IPS-20b (cell line): ENCODE measurements around the gene SLC12A7.

ENCODE experiments used
- H3K27ac ChIP-seq: one replicate; pipeline ENCODE4 v1.5.1; 2013; ENCODE audit warnings: low read length
- H3K27me3 ChIP-seq: 2 replicates; pipeline ENCODE4 v1.6.1; 2013; ENCODE audit warnings: mild to moderate bottlenecking, low read length, inconsistent platforms; ENCODE audit not compliant: insufficient read depth
- H3K36me3 ChIP-seq: 2 replicates; pipeline ENCODE4 v1.6.1; 2013; ENCODE audit warnings: low read depth, mild to moderate bottlenecking, inconsistent platforms, low read length, moderate library complexity; ENCODE audit not compliant: insufficient read depth
- H3K4me1 ChIP-seq: 2 replicates; pipeline ENCODE4 v1.6.1; 2013; ENCODE audit warnings: mild to moderate bottlenecking, control low read depth, inconsistent platforms, low read length, moderate library complexity; ENCODE audit not compliant: insufficient read depth
- H3K4me3 ChIP-seq: 2 replicates; pipeline ENCODE4 v1.5.1; 2013; ENCODE audit warnings: mild to moderate bottlenecking, low read length, inconsistent platforms
- H3K9ac ChIP-seq: 2 replicates; pipeline ENCODE4 v1.6.1; 2013; ENCODE audit warnings: low read depth, mild to moderate bottlenecking, inconsistent platforms, low read length, moderate library complexity
- H3K9me3 ChIP-seq: 2 replicates; pipeline ENCODE4 v1.6.1; 2013; ENCODE audit warnings: mild to moderate bottlenecking, low read depth, low read length, inconsistent platforms; ENCODE audit not compliant: insufficient read depth

The SLC12A7 gene

DNA sequence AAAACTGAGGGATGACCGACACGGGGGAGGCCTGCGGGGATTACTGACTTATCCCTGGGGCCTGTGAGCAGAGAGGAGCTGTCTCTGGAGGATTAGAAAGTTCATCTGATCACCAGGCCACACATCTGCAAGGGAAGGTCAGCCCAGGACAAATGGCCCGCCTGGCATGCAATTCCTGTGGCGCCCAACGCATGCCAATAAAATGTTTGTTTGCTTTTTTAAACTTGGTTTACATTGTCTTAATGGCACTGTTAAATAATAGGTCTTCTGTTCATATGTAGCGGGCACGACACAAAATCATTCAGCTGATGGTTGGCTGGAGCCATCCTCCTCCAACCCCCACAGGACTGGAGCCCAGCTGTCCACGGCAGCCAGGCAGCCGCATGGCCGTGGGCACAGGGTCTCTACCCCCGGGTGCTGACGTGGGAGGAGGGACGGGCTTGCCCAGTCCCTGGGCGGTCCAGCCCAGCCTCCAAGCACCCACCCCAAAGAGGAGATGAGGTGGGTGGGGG, 41.0 kb upstream of the SLC12A7 start:
- no peak overlapping the region for H3K4me3 ChIP-seq
- H3K4me1 ChIP-seq, result peaks cover 6% of the 10 kb centered on the region; the same call in 1 of the 2 replicates

GRCh38 chr5:1152156-1152555, 40.3 kb upstream of the SLC12A7 start:
- peaks cover 6% of the 10 kb centered on the region; the same call in 1 of the 2 replicates for H3K4me1 ChIP-seq
- H3K36me3 ChIP-seq, result no peaks in the 10 kb centered on the region
- peaks cover 36% of the 10 kb centered on the region for H3K27me3 ChIP-seq
- H3K4me3 ChIP-seq, result no peak overlapping the region
- no peak overlapping the region for H3K27ac ChIP-seq
- H3K9me3 ChIP-seq, result no peaks in the 10 kb centered on the region
- no peak overlapping the region for H3K9ac ChIP-seq

More for the DNA sequence above, 41.0 kb upstream of the SLC12A7 start:
- Histone ChIP-seq H3K36me3 (no peaks in the 10 kb centered on the region), H3K27me3 (peaks cover 43% of the 10 kb centered on the region), H3K9me3 (no peaks in the 10 kb centered on the region), H3K27ac (no peak overlapping the region), H3K9ac (no peak overlapping the region)

DNA sequence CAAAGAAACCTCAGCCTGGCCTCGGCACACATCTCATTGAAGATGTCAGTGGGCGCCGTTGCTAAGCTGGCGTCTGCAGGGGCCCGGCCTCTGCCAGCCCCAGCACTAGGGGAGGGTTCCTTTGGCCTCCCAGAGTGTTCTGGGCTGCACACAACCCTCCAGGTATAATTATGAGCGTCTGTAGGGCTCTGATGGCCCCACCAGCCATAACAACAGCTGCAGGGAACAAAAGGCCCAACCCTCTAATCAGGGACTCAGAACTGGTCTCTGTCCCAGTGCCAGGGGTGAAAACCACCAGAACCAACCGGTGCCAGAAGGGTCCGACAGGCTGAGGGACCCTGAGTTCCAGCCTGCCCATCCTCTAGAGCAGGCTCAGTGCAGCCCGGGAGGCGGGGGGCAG, 39.5 kb upstream of the SLC12A7 start:
- H3K27me3 ChIP-seq, result peaks cover 28% of the 10 kb centered on the region
- H3K27ac ChIP-seq, result no peak overlapping the region
- peaks cover 6% of the 10 kb centered on the region; the same call in 1 of the 2 replicates for H3K4me1 ChIP-seq

GRCh38 chr5:1150866-1151265, 39.0 kb upstream of the SLC12A7 start:
- no peak overlapping the region for H3K4me3 ChIP-seq
- no peak overlapping the region for H3K27ac ChIP-seq
- H3K27me3 ChIP-seq, result peaks cover 23% of the 10 kb centered on the region
- peaks cover 6% of the 10 kb centered on the region; the same call in 1 of the 2 replicates for H3K4me1 ChIP-seq
- H3K9ac ChIP-seq, result no peak overlapping the region
- no peaks in the 10 kb centered on the region for H3K36me3 ChIP-seq
- H3K9me3 ChIP-seq, result no peaks in the 10 kb centered on the region

More for the DNA sequence above, 39.5 kb upstream of the SLC12A7 start:
- Histone ChIP-seq H3K4me3 (no peak overlapping the region), H3K36me3 (no peaks in the 10 kb centered on the region), H3K9me3 (no peaks in the 10 kb centered on the region), H3K9ac (no peak overlapping the region)

DNA sequence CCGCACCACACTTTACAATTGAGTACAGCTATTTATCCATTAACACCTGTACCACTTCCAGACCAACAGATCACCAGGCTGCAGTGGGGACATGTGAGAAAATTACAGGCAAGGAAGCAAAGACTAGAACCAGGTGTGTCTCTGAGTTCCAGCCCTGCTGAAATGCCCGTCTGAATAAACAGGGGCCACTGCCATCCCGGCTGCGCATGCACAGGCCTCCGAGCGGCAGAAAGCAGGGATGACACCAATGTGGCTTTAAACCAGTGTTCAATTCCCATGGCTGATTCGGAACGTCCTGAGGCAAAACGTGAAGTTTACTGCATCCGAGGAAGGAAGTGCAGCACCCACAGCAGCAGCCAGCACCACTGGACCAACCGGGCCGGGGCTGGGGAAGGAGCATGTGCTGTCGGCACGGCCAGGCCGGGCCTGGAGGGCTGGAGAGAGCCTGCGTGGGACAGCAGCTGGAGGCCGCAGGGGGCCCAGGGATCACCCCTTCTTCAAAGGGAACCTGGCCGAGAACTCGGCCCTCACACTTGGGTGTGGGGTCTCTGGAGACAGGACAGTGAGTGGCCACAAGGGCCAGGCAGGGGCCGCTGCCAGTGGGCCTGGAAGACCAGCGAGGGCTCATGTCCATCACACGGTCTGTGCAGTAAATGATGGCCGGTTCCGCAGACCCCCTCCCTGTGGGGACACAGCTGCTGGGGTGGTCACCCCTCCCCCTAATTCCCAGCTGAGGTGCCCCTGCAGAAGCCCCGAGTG, 33.0 kb upstream of the SLC12A7 start:
- Histone ChIP-seq H3K27ac (no peak overlapping the region), H3K9me3 (no peaks in the 10 kb centered on the region), H3K36me3 (no peaks in the 10 kb centered on the region), H3K4me3 (no peak overlapping the region), H3K4me1 (no peaks in the 10 kb centered on the region), H3K9ac (no peak overlapping the region), H3K27me3 (no peaks in the 10 kb centered on the region)

DNA sequence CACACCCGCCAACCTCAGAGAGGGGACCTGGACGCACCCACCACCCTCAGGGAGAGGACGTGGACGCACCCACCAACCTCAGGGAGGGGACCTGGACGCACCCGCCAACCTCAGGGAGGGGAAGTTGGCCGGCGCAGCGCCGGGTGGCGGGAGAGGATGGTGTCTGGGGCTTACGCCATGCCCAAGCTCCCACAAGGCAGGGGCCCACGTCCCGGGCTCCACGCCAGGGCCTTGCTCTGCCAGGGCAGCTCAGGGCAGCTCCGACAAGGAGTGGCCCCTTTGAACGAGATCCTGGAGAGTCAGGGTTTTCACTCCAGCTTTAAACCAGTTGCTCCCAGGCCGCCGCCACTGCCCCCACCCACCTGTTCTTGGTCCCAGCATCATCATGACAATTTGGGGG, 32.2 kb upstream of the SLC12A7 start:
- Histone ChIP-seq H3K4me3 (no peak overlapping the region), H3K36me3 (no peaks in the 10 kb centered on the region), H3K9me3 (no peaks in the 10 kb centered on the region), H3K27me3 (no peaks in the 10 kb centered on the region), H3K9ac (no peak overlapping the region), H3K27ac (no peak overlapping the region), H3K4me1 (no peaks in the 10 kb centered on the region)

- Histone ChIP-seq H3K9me3 (no peaks in the 10 kb centered on the region), H3K4me1 (no peaks in the 10 kb centered on the region), H3K4me3 (no peak overlapping the region), H3K27ac (no peak overlapping the region), H3K27me3 (no peaks in the 10 kb centered on the region), H3K36me3 (no peaks in the 10 kb centered on the region), H3K9ac (no peak overlapping the region)
Measured at GRCh38 chr5:1143670-1143951, 31.7 kb upstream of the SLC12A7 start.

DNA sequence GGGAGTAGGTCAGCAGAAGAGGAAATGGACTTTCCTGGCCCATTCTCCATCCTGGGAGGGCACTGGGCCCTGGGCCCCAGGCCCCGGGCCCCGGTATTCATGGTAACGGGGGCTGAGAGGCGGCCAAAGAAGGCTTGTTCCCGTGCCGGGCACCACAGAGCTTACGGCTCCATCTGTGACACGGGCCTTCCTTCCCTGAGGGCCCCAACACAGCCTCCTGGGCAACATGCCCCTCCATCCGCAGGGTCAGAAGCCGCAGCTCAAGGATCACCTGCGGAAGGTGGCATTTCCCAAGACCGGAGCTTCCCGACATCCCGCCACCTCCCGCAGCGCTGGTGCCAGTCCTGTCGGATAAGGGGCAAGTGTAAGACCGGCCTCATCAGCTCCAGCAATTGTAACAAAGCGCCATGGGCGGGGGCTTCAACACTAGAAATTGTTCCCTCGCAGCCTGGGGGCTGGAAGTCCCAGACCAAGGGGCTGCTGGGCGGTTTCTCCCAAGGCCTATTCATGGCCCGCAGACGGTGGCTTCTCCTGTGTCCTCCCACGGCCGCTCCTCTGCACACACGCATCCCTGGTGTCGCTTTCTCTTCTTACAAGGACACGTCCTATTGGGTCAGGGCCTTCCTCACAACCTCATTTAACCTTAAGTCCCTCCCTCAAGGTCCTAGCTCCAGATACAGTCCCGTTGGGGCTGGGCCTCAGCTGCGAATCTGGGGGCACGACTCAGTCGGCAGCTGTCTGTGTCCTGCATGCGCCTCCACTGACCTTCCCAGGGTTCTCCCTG, 31.2 kb upstream of the SLC12A7 start:
- no peaks in the 10 kb centered on the region for H3K4me1 ChIP-seq
- H3K4me3 ChIP-seq, result no peak overlapping the region
- H3K9ac ChIP-seq, result no peak overlapping the region
- H3K9me3 ChIP-seq, result no peaks in the 10 kb centered on the region
- no peaks in the 10 kb centered on the region for H3K27me3 ChIP-seq
- no peaks in the 10 kb centered on the region for H3K36me3 ChIP-seq
- no peak overlapping the region for H3K27ac ChIP-seq

DNA sequence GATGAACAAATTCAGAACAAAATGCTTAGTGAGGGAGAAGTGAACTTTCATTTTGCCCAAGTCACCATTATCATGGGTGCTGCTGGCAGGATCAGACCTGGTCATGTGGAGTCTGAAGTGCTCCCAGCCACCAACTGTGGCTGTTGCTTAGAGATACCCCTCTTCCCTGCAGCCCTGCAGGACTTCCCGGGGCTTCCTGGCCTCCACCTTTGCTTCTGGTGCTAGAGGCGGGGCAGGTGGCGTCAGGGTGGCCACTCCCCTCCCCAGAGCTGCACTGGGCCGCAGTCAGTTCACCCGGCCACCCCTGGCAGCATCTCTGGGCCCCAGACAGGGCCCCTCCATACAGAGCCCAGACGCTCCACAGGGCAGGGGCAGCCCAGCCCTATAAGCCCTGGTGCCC, 30.0 kb upstream of the SLC12A7 start:
- no peak overlapping the region for H3K9ac ChIP-seq
- H3K27ac ChIP-seq, result no peak overlapping the region

DNA sequence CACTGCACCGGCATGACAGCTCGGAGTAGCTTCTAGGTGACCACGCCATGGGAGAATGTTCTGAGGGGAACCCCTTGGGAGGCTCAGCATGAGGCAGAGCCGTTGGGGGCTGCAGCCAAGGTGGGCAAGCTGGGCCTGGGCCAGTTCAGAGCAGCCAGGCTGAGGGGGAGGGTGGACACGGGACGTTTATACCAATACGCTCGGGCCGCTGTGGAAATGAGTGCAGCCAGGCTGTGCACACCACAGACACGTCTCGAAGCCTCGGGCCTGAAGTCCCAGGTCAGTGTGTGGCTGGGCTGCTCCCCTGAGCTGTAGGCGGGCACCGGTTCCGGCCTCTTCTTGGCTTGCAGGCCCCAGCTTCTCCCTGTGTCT, 28.9 kb upstream of the SLC12A7 start:
- Histone ChIP-seq H3K4me1 (no peaks in the 10 kb centered on the region), H3K27ac (no peak overlapping the region), H3K36me3 (no peaks in the 10 kb centered on the region), H3K27me3 (no peaks in the 10 kb centered on the region), H3K9me3 (no peaks in the 10 kb centered on the region), H3K9ac (no peak overlapping the region), H3K4me3 (no peak overlapping the region)

More for the DNA sequence above, 30.0 kb upstream of the SLC12A7 start:
- Histone ChIP-seq H3K4me3 (no peak overlapping the region), H3K36me3 (no peaks in the 10 kb centered on the region), H3K9me3 (no peaks in the 10 kb centered on the region), H3K4me1 (no peaks in the 10 kb centered on the region), H3K27me3 (no peaks in the 10 kb centered on the region)

GRCh38 chr5:1140171-1140817, 28.4 kb upstream of the SLC12A7 start:
- Histone ChIP-seq H3K36me3 (no peaks in the 10 kb centered on the region), H3K27ac (no peak overlapping the region), H3K9me3 (no peaks in the 10 kb centered on the region), H3K9ac (no peak overlapping the region), H3K27me3 (no peaks in the 10 kb centered on the region), H3K4me1 (no peaks in the 10 kb centered on the region), H3K4me3 (no peak overlapping the region)
